HG03060 (cell line): ENCODE results near the gene TRPV6.

Experiments
- ATAC-seq: cut with Tn5 transposase; IDR thresholded peaks from one replicate; pipeline ENCODE4 v1.9.1; 2021; ENCODE audit warnings: low read depth, moderate number of reproducible peaks; ENCODE audit not compliant: unreplicated experiment

TRPV6 gene

GRCh38 chr7:142870566-142871259 is 14.8 kb downstream of the TRPV6 start:
- ATAC-seq: no peak

GRCh38 chr7:142870147-142870559 is 15.4 kb downstream of the TRPV6 start:
- no peak for ATAC-seq

GRCh38 chr7:142869434-142869833 is 16.1 kb downstream of the TRPV6 start:
- no peak for ATAC-seq

GRCh38 chr7:142868986-142869415 is 16.5 kb downstream of the TRPV6 start:
- no peak for ATAC-seq

DNA sequence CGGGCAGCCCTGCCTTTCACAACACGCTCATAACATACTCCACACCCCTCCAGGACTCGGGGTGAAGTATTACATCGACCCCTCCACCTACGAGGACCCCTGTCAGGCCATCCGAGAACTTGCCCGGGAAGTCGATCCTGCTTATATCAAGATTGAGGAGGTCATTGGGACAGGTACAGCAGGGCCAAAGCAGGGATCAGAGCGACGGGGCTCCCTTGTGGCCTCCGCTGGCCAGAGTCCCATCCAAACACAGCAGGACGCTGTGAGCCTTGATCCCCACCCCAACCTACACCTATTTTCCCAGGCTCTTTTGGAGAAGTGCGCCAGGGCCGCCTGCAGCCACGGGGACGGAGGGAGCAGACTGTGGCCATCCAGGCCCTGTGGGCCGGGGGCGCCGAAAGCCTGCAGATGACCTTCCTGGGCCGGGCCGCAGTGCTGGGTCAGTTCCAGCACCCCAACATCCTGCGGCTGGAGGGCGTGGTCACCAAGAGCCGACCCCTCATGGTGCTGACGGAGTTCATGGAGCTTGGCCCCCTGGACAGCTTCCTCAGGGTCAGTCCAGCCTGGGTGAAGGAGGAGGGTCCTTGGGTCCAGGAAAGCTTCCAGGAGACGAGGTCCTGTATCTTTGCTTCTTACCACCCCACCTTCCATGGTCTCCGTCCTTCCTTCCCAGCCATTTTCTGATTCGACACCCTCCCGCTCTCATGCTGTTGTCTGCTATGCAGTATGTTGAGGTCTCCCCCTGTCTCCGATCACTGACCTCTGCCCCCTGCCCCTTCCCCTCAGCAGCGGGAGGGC is 17.2 kb downstream of the TRPV6 start:
- no peak for ATAC-seq

DNA sequence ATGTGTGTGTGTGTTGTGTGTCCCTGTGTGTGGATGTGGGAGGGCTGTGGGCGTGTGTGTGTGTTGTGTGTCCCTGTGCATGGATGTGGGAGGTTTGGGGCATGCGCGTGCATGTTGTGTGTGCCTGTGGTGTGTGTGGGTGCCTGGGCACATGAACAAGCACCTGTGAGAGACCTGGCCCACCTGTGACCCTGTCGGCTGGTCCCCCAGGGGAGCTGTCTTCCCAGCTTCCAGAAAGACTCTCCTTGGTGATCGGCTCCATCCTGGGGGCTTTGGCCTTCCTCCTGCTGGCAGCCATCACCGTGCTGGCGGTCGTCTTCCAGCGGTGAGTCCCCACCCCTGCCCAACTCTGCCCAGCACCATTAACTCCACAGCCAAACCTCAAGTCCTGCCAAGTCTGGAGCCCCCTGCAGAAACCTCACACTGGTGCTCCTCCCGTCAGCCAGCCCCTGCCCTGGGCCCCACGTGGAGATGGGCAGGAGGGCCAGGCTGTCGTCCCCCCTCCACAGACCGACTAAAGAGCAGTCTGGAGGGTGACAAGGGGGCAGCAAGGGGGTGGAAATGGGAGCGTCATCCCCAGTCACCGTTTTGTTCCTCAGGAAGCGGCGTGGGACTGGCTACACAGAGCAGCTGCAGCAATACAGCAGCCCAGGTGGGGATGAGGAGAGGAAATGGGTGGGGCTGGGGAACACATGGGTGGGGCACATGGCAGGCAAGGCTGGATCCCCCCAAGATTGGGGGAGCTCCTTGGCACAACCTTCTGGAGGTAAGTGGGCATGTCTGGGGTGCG is 18.0 kb downstream of the TRPV6 start:
- ATAC-seq: no peak

- ATAC-seq: no peak
Measured at GRCh38 chr7:142867097-142867378, 18.5 kb downstream of the TRPV6 start.

GRCh38 chr7:142866361-142867096 is 19.0 kb downstream of the TRPV6 start:
- ATAC-seq: no peak

- ATAC-seq: no peak
Measured at GRCh38 chr7:142865766-142866165, 19.8 kb downstream of the TRPV6 start.

- ATAC-seq: no peak
Measured at GRCh38 chr7:142864980-142865747, 20.4 kb downstream of the TRPV6 start.

- ATAC-seq: no peak
Measured at GRCh38 chr7:142863891-142864685, 21.5 kb downstream of the TRPV6 start.

GRCh38 chr7:142862786-142863400 is 22.7 kb downstream of the TRPV6 start:
- no peak for ATAC-seq

DNA sequence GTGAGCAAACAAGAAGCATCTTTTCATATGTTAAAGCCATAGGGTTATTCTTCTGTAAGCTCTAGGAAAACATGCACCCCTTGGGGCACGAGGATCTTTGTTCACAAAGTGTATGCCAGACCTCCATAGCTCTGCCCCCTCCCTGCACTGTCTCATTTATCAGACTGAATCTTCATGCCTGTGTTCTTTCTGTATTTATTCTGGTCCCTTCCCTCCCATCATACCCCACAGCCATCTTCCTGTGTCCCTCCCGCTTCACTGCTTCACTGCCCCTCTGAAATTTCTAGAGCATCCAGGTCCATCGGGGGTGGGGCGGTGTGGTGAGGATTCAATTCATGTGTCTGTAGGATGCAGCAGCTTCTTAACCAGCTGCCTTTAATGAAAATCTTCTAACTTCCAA is 23.2 kb downstream of the TRPV6 start:
- ATAC-seq: no peak

- ATAC-seq: no peak
Measured at GRCh38 chr7:142860968-142861367, 24.6 kb downstream of the TRPV6 start.

- ATAC-seq: no peak
Measured at GRCh38 chr7:142859829-142860228, 25.7 kb downstream of the TRPV6 start.

DNA sequence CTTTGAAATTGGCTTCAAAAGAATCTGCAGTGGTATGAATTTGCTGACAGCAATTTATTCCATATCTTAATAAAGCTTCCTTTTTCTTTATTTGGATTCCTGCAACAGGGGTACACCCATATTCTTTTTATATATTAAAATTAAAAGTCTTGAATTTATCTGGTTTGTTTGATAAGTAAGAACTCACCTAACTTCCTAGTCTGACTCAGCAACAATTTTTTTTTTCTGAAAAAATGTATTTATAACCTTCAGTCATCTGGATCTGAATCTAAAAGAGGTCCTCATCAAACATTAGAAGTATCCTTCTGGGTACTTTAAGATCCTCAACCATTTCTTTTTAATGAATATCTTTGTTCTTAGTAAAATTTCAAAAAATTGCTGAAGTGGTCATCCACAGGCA is 26.1 kb downstream of the TRPV6 start:
- ATAC-seq: no peak

DNA sequence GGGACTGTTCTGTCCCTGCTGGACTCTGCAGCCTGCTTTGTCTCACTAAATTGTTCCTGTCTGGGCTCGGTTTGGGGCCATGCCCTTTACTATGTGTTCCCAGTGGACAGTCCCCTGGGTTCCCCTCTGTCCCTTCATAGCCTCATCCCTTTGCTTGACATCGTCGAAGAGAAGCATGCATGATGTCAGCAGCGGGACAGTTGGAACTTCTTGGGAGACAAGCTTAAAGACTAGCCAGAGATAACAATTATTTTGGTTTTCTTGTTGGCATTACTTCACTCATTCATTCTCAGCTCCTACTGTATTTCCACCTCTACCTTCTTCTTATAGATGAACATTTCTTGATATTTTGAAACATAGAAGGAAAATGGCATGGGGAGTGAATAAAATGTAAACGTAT is 27.9 kb downstream of the TRPV6 start:
- ATAC-seq: no peak

- no peak for ATAC-seq
Measured at GRCh38 chr7:142856565-142857245, 28.8 kb downstream of the TRPV6 start.
